Mesendoderm (in vitro differentiated cells): Measurements from ENCODE around the gene CRB2.

ENCODE experiments used
- DNase-seq: peaks from one replicate; pipeline ENCODE4 v3.0.0; 2013
- H2AK5ac ChIP-seq: 2 replicates; pipeline ENCODE4 v1.6.1; 2013; ENCODE audit warnings: low read length, inconsistent platforms
- H2BK120ac ChIP-seq: 2 replicates; pipeline ENCODE4 v1.6.1; 2013; ENCODE audit warnings: low read depth, mild to moderate bottlenecking, low read length, moderate library complexity, mixed read lengths
- H2BK15ac ChIP-seq: replicated peaks from 2 replicates; pipeline ENCODE4 v1.6.1; 2013; ENCODE audit warnings: low read depth, mild to moderate bottlenecking, moderate library complexity
- H2BK5ac ChIP-seq: 2 replicates; pipeline ENCODE4 v1.6.1; 2013; ENCODE audit warnings: low read length, inconsistent platforms
- H3K18ac ChIP-seq: 2 replicates; pipeline ENCODE4 v1.6.1; 2013; ENCODE audit warnings: mild to moderate bottlenecking, low read length, mixed read lengths
- H3K23ac ChIP-seq: one replicate; pipeline ENCODE4 v1.6.1; 2013; ENCODE audit warnings: low read length
- H3K27ac ChIP-seq: 2 replicates; pipeline ENCODE4 v1.5.1; 2013; ENCODE audit warnings: low read depth, mild to moderate bottlenecking, inconsistent platforms, low read length, moderate library complexity
- H3K27me3 ChIP-seq: 2 replicates; pipeline ENCODE4 v1.6.1; 2013; ENCODE audit warnings: low read length, control low read depth, mild to moderate bottlenecking, inconsistent platforms; ENCODE audit not compliant: insufficient read depth, poor library complexity
- H3K36me3 ChIP-seq: 2 replicates; pipeline ENCODE4 v1.6.1; 2013; ENCODE audit warnings: low read length, inconsistent platforms; ENCODE audit not compliant: control insufficient read depth, insufficient read depth
- H3K4ac ChIP-seq: one replicate; pipeline ENCODE4 v1.6.1; 2013; ENCODE audit warnings: low read depth, mild to moderate bottlenecking, low read length, moderate library complexity
- H3K4me1 ChIP-seq: 2 replicates; pipeline ENCODE4 v1.6.1; 2013; ENCODE audit warnings: low read depth, low read length, inconsistent platforms; ENCODE audit not compliant: control insufficient read depth
- H3K4me2 ChIP-seq: 2 replicates; pipeline ENCODE4 v1.6.1; 2013; ENCODE audit warnings: low read length
- H3K4me3 ChIP-seq: 2 replicates; pipeline ENCODE4 v1.5.1; 2013; ENCODE audit warnings: mild to moderate bottlenecking, low read length
- H3K56ac ChIP-seq: one replicate; pipeline ENCODE4 v1.6.1; 2013; ENCODE audit warnings: low read length
- H3K79me1 ChIP-seq: 2 replicates; pipeline ENCODE4 v1.6.1; 2013; ENCODE audit warnings: low read length, inconsistent platforms
- H3K79me2 ChIP-seq: 2 replicates; pipeline ENCODE4 v1.6.1; 2013; ENCODE audit warnings: mild to moderate bottlenecking, low read length; ENCODE audit not compliant: control insufficient read depth, insufficient read depth
- H3K9ac ChIP-seq: 2 replicates; pipeline ENCODE4 v1.6.1; 2013; ENCODE audit warnings: low read length, inconsistent platforms
- H4K5ac ChIP-seq: one replicate; pipeline ENCODE4 v1.6.1; 2013; ENCODE audit warnings: low read length
- H4K8ac ChIP-seq: one replicate; pipeline ENCODE4 v1.6.1; 2013; ENCODE audit warnings: low read depth, mild to moderate bottlenecking, control low read depth, low read length, moderate library complexity
- WGBS: extraction: QIAGEN DNeasy Blood & Tissue Kit; methylation state at CpG from one replicate; pipeline ENCODE4 v1.1.7; 2013; ENCODE audit warnings: low lambda C conversion rate, missing lambda C conversion rate; ENCODE audit not compliant: insufficient coverage; ENCODE audit errors: extremely low coverage; 5-methylcytosine and 5-hydroxymethylcytosine counted together

The CRB2 gene

DNA sequence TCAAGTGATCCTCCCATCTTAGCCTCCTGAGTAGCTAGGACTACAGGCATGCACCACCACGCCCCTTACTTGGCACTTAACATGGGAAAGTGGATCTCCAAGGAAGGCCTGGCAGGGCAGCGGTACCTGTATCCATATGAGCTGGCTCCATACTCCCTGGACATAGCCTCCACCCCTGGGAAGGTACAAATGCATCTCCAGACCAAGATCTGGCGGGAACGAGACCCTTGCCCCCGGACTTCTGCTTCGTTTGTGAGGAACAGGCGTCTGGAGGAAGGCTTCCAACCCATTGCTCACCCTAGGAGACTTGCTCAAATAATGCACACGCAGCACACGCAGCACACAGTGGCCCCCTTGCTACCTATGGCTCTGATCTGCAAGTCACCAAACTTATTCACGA, 55.2 kb downstream of the CRB2 start:
- no peak overlapping the region for H2AK5ac ChIP-seq
- H4K5ac ChIP-seq: no peak overlapping the region
- no peaks in the 10 kb centered on the region for H3K36me3 ChIP-seq
- no peak overlapping the region for H4K8ac ChIP-seq
- no peak overlapping the region for H3K4ac ChIP-seq
- WGBS: no CpG with 5 or more reads among the region's 10 CpGs
- no peak overlapping the region for H3K18ac ChIP-seq
- H3K79me1 ChIP-seq: no peaks in the 10 kb centered on the region
- no peak overlapping the region for H2BK120ac ChIP-seq
- no peak overlapping the region for H3K56ac ChIP-seq
- H2BK5ac ChIP-seq: no peak overlapping the region
- no peaks in the 10 kb centered on the region for H3K27me3 ChIP-seq
- H3K9ac ChIP-seq: no peak overlapping the region
- no peak overlapping the region for H3K4me3 ChIP-seq
- no peaks in the 10 kb centered on the region for H3K79me2 ChIP-seq
- H3K4me1 ChIP-seq: peaks cover 4% of the 10 kb centered on the region
- no peak overlapping the region for H2BK15ac ChIP-seq
- H3K4me2 ChIP-seq: no peak overlapping the region
- H3K23ac ChIP-seq: no peak overlapping the region
- H3K27ac ChIP-seq: no peak overlapping the region
- DNase-seq: no peak

DNA sequence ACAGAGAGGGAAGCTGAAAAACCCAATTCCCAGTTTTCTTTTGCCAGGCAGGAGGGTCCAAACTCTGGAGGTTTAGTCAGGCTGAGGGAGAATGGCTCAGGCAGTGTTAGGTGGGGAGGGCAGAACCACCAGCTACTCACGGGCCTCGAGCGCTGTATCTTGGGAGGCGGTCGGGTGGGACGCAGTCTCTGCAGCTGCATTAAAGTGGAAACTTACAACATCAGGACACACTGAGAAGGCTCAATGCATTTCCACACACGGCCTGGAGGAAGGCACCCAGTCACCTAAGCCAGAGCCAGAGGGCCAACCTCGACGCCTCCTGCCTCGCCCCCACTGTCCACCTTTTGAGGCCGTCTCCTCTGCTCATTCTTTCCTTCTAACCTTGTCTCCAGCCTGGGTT, 55.6 kb downstream of the CRB2 start:
- no CpG with 5 or more reads among the region's 11 CpGs for WGBS

DNA sequence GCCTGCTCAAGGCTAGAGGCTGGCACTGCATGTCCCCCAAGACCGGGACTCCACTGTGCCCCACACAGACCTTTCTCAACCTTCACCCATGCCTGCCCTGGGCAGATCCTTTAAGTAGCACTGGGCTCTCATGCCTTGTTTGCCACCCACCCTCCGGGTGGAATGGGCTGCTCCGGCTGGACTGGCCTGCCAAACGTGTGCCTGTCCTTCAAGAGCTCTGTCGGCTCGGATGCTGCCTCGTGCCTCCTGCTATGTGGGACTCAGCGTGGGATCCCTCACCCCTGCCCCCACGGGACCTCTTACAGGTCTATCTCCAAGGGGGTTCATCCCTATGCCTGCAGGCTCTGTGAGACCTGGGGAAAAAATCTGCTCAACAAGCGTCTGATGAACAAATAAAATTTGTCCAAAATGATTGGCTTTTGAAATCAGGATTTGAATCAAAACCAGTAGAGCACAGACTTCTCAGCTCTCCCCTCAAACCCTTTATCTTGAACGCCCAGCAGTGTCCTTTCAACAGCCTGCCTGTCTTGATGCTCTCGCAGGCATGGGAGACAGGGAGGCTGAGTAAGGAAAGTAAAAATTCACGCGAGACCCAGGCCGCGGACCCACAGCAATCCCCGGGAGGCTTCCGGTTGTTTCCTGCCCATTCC, 56.3 kb downstream of the CRB2 start:
- no peak for DNase-seq
- no CpG with 5 or more reads among the region's 18 CpGs for WGBS

More for the DNA sequence above, 55.6 kb downstream of the CRB2 start:
- Histone ChIP-seq H3K18ac (no peak overlapping the region), H2AK5ac (no peak overlapping the region), H3K23ac (no peak overlapping the region), H3K79me2 (no peaks in the 10 kb centered on the region), H4K8ac (no peak overlapping the region), H3K27me3 (no peaks in the 10 kb centered on the region), H3K4me1 (peaks cover 2% of the 10 kb centered on the region), H3K4me2 (no peak overlapping the region), H2BK5ac (no peak overlapping the region), H2BK15ac (no peak overlapping the region), H3K4me3 (no peak overlapping the region), H3K27ac (no peak overlapping the region), H3K79me1 (no peaks in the 10 kb centered on the region), H3K56ac (no peak overlapping the region), H3K36me3 (no peaks in the 10 kb centered on the region), H2BK120ac (no peak overlapping the region), H3K4ac (no peak overlapping the region), H3K9ac (no peak overlapping the region), H4K5ac (no peak overlapping the region)
- DNase-seq: no peak

DNA sequence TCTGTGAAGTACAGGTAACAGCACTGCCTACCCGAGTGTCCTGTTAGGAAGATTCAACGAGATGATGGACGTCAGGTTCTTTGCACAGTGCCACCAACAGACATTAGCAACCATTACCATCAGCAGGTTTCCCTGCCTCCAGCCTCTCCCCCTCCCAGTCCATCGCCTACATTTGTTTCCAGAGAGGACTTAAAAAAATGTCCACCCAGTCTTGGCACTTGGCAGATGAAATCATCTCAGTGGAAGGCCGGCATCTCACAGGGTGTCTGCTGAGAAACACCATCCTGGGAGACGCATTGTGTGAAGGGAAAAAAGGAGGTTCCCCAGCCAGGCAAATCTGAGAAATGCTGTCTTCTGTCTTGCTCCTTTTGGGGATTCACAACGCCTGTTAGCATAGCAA, 58.2 kb downstream of the CRB2 start:
- Histone ChIP-seq H3K18ac (no peak overlapping the region), H2BK120ac (no peak overlapping the region), H3K56ac (no peak overlapping the region), H3K9ac (no peak overlapping the region), H2BK15ac (no peak overlapping the region), H3K4ac (no peak overlapping the region), H3K23ac (no peak overlapping the region), H4K8ac (no peak overlapping the region), H3K27me3 (no peaks in the 10 kb centered on the region), H2AK5ac (no peak overlapping the region), H3K4me3 (no peak overlapping the region), H4K5ac (no peak overlapping the region), H3K36me3 (no peaks in the 10 kb centered on the region), H3K79me2 (no peaks in the 10 kb centered on the region), H2BK5ac (no peak overlapping the region), H3K79me1 (no peaks in the 10 kb centered on the region), H3K27ac (no peak overlapping the region), H3K4me2 (no peak overlapping the region), H3K4me1 (no peaks in the 10 kb centered on the region)
- DNase-seq: no peak
- WGBS: no CpG with 5 or more reads among the region's 7 CpGs

More for the DNA sequence above, 56.3 kb downstream of the CRB2 start:
- H3K18ac ChIP-seq: no peak overlapping the region
- no peaks in the 10 kb centered on the region for H3K79me1 ChIP-seq
- H3K23ac ChIP-seq: no peak overlapping the region
- H2AK5ac ChIP-seq: no peak overlapping the region
- H3K4me2 ChIP-seq: no peak overlapping the region
- H2BK5ac ChIP-seq: no peak overlapping the region
- H3K9ac ChIP-seq: no peak overlapping the region
- no peak overlapping the region for H2BK15ac ChIP-seq
- no peaks in the 10 kb centered on the region for H3K36me3 ChIP-seq
- H3K4me3 ChIP-seq: no peak overlapping the region
- H3K4ac ChIP-seq: no peak overlapping the region
- H4K5ac ChIP-seq: no peak overlapping the region
- no peaks in the 10 kb centered on the region for H3K79me2 ChIP-seq
- H3K27ac ChIP-seq: no peak overlapping the region
- H3K4me1 ChIP-seq: no peaks in the 10 kb centered on the region
- no peak overlapping the region for H3K56ac ChIP-seq
- H3K27me3 ChIP-seq: no peaks in the 10 kb centered on the region
- no peak overlapping the region for H4K8ac ChIP-seq
- H2BK120ac ChIP-seq: no peak overlapping the region

DNA sequence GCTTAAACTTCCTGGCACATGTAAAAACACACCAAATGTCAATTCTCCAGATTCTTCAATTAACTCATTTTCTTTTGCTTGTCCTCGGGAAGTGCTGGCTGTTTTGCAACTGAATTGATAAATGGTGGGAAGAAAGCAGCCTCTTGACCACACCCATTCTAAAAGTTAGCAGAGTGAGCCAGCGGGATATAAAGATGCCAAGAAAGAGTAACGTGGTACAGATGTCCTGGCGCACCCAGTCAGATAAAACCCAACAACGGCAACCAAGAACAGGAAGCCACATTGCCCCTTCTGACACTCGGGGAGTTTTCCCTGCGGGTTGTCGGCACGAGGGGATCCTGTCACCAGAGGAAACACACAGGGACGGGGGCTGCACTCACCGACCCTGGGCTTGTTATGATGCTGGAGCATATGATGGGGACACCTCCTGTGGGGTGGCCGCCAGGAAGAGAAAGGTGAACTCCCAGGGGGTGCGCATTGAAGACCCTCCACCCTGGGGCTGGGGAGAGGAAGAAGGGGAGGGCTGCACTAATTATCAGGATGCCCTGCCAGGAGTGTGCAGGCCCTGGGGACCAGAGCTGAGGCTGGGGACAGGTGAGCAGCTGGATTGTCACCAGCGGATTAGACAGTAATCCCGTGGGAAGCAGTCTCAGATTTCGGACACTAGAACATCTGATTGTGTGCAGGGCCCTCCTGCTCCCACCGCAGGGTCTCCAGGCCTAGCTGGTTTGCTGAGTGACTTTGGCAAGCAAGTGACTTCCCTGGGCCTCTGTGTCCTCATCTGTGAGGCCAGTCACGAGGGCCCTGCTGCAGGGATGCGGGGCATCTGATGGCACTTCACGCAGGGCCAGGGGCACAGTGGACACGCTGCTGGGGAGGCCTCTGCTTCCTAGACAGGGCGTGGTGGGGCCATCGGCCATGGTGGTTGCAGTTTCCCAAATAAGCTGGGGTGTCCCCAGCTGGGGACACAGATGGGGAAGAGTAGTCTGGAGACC, 59.2 kb downstream of the CRB2 start:
- no peaks in the 10 kb centered on the region for H3K4me1 ChIP-seq
- H3K9ac ChIP-seq: no peak overlapping the region
- H2BK120ac ChIP-seq: no peak overlapping the region
- no peak overlapping the region for H3K4me3 ChIP-seq
- no peak overlapping the region for H3K18ac ChIP-seq
- no peak overlapping the region for H3K23ac ChIP-seq
- no peaks in the 10 kb centered on the region for H3K79me1 ChIP-seq
- no peak overlapping the region for H3K4ac ChIP-seq
- no peaks in the 10 kb centered on the region for H3K79me2 ChIP-seq
- no peak for DNase-seq
- no peak overlapping the region for H2BK5ac ChIP-seq
- no peak overlapping the region for H3K56ac ChIP-seq
- no CpG with 5 or more reads among the region's 23 CpGs for WGBS
- no peak overlapping the region for H2AK5ac ChIP-seq
- no peaks in the 10 kb centered on the region for H3K36me3 ChIP-seq
- H3K4me2 ChIP-seq: no peak overlapping the region
- no peak overlapping the region for H4K5ac ChIP-seq
- no peaks in the 10 kb centered on the region for H3K27me3 ChIP-seq
- H2BK15ac ChIP-seq: no peak overlapping the region
- no peak overlapping the region for H4K8ac ChIP-seq
- H3K27ac ChIP-seq: no peak overlapping the region
